Fibroblast of lung (primary cell): ENCODE data around the gene CLTC.

Experiments used
- EZH2 ChIP-seq: IDR thresholded peaks from 2 replicates; pipeline ENCODE4 v1.5.1; 2012; ENCODE audit warnings: low read length, control low read depth, mild to moderate bottlenecking; ENCODE audit errors: missing control alignments
- TF ChIP-seq, protein P1 (sequence below), 2 donors: IDR thresholded peaks in 1 of 2; conservative IDR thresholded peaks in 1 of 2; 1 replicate in 1 of 2; 2 replicates in 1 of 2; pipeline ENCODE4 v1.5.1; 2011 to 2012; ENCODE audit warnings: low read length in 2 of 2, control low read depth in 1 of 2, inconsistent platforms in 1 of 2, low read depth in 1 of 2, mild to moderate bottlenecking in 1 of 2

GRCh38 chr17:59647288-59647687 lies 27.6 kb downstream of the CLTC start:
- TF ChIP-seq, protein P1, sequence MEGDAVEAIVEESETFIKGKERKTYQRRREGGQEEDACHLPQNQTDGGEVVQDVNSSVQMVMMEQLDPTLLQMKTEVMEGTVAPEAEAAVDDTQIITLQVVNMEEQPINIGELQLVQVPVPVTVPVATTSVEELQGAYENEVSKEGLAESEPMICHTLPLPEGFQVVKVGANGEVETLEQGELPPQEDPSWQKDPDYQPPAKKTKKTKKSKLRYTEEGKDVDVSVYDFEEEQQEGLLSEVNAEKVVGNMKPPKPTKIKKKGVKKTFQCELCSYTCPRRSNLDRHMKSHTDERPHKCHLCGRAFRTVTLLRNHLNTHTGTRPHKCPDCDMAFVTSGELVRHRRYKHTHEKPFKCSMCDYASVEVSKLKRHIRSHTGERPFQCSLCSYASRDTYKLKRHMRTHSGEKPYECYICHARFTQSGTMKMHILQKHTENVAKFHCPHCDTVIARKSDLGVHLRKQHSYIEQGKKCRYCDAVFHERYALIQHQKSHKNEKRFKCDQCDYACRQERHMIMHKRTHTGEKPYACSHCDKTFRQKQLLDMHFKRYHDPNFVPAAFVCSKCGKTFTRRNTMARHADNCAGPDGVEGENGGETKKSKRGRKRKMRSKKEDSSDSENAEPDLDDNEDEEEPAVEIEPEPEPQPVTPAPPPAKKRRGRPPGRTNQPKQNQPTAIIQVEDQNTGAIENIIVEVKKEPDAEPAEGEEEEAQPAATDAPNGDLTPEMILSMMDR (conservative IDR thresholded peaks at IDR 0.05 in 1 of 2, IDR thresholded peaks at IDR 0.05 in 1 of 2; ENCODE audit: low read depth in 1 of 2, low read length in 2 of 2): no peak
- no peak for TF ChIP-seq EZH2
